GM19468 (cell line): ENCODE results near the gene TAB3.
"Not testable (repeated sequence)": the region's sequence is repeated elsewhere in the genome, so short reads cannot be mapped to it uniquely, and the experiment has no call there.

ENCODE experiments used
- ATAC-seq: cut with Tn5 transposase; IDR thresholded peaks from one replicate; pipeline ENCODE4 v1.9.1; 2021; ENCODE audit warnings: mild to moderate bottlenecking, moderate library complexity, moderate number of reproducible peaks; ENCODE audit not compliant: unreplicated experiment; ENCODE audit errors: extremely low read depth

TAB3 gene

GRCh38 chrX:30822068-30822681, 66.9 kb downstream of the TAB3 start:
- ATAC-seq: peak; percentile 69

- no peak for ATAC-seq
These were observed 67.9 kb downstream of the TAB3 start for GRCh38 chrX:30821116-30821515.

GRCh38 chrX:30819080-30819479, 70.0 kb downstream of the TAB3 start:
- ATAC-seq: no peak

- ATAC-seq: no peak
These were observed 73.0 kb downstream of the TAB3 start for GRCh38 chrX:30816079-30816478.

- ATAC-seq: peak; percentile 34
These were observed 74.1 kb downstream of the TAB3 start for GRCh38 chrX:30814978-30815377.

- peak; percentile 95 for ATAC-seq
These were observed 76.7 kb downstream of the TAB3 start for GRCh38 chrX:30812326-30812725.

GRCh38 chrX:30806187-30806728, 82.8 kb downstream of the TAB3 start:
- no peak for ATAC-seq

- ATAC-seq: no peak
These were observed 84.6 kb downstream of the TAB3 start for GRCh38 chrX:30804462-30804861.

GRCh38 chrX:30800901-30801300, 88.2 kb downstream of the TAB3 start:
- ATAC-seq: no peak

- ATAC-seq: no peak
These were observed 89.7 kb downstream of the TAB3 start for GRCh38 chrX:30799327-30799726.

- ATAC-seq: no peak
These were observed 90.2 kb downstream of the TAB3 start for GRCh38 chrX:30798810-30799209.

- ATAC-seq: not testable (repeated sequence)
These were observed 91.8 kb downstream of the TAB3 start for GRCh38 chrX:30797301-30797700.

GRCh38 chrX:30795981-30796958, 92.8 kb downstream of the TAB3 start:
- no peak for ATAC-seq

GRCh38 chrX:30794497-30794896, 94.6 kb downstream of the TAB3 start:
- ATAC-seq: no peak

GRCh38 chrX:30793767-30794103, 95.3 kb downstream of the TAB3 start:
- ATAC-seq: no peak

- ATAC-seq: no peak
These were observed 95.8 kb downstream of the TAB3 start for GRCh38 chrX:30793075-30793766.

- no peak for ATAC-seq
These were observed 97.5 kb downstream of the TAB3 start for GRCh38 chrX:30791296-30792278.

GRCh38 chrX:30787012-30787411, 102.0 kb downstream of the TAB3 start:
- no peak for ATAC-seq

GRCh38 chrX:30786374-30786773, 102.7 kb downstream of the TAB3 start:
- no peak for ATAC-seq
